Stimulated activated CD4-positive, alpha-beta T cell treated with anti-CD3 and anti-CD28 coated beads, Interleukin-12 subunit alpha, Interleukin-12 subunit beta, amount 100 ng/mL, for 24 hours (primary cell): ENCODE data around the gene METTL6.
"Not testable (repeated sequence)": the region's sequence is repeated elsewhere in the genome, so short reads cannot be mapped to it uniquely, and the experiment has no call there.

Experiments
- DNase-seq, 2 experiments: peaks; one replicate each; pipeline ENCODE4 v3.0.0-alpha.2; 2020; ENCODE audit warnings: low read depth in 2 of 2

METTL6 gene

GRCh38 chr3:15451216-15452113, 24.1 kb upstream of the METTL6 start:
- no peak for DNase-seq

GRCh38 chr3:15450438-15451215, 23.3 kb upstream of the METTL6 start:
- no peak for DNase-seq

GRCh38 chr3:15449489-15450224, 22.3 kb upstream of the METTL6 start:
- no peak for DNase-seq

GRCh38 chr3:15443826-15444524, 16.6 kb upstream of the METTL6 start:
- DNase-seq: no peak

- no peak for DNase-seq
Measured at GRCh38 chr3:15440891-15441290, 13.5 kb upstream of the METTL6 start.

GRCh38 chr3:15439476-15439875, 12.1 kb upstream of the METTL6 start:
- DNase-seq: no peak

GRCh38 chr3:15438983-15439382, 11.6 kb upstream of the METTL6 start:
- no peak for DNase-seq

- DNase-seq: no peak
Measured at GRCh38 chr3:15436246-15436645, 8.9 kb upstream of the METTL6 start.

GRCh38 chr3:15434756-15435155, 7.4 kb upstream of the METTL6 start:
- no peak for DNase-seq

- DNase-seq: no peak
Measured at GRCh38 chr3:15433531-15433930, 6.2 kb upstream of the METTL6 start.

- no peak for DNase-seq
Measured at GRCh38 chr3:15431256-15431837, 4.0 kb upstream of the METTL6 start.

- no peak for DNase-seq
Measured at GRCh38 chr3:15430624-15431023, 3.3 kb upstream of the METTL6 start.

- DNase-seq: no peak
Measured at GRCh38 chr3:15429080-15429479, 1.7 kb upstream of the METTL6 start.

GRCh38 chr3:15428539-15428938, 1.2 kb upstream of the METTL6 start:
- no peak for DNase-seq

- no peak for DNase-seq
Measured at GRCh38 chr3:15427981-15428380, 637 bp upstream of the METTL6 start.

GRCh38 chr3:15426579-15427118, 695 bp downstream of the METTL6 start:
- DNase-seq: no peak

GRCh38 chr3:15420871-15421270, 6.5 kb downstream of the METTL6 start:
- DNase-seq: no peak

- DNase-seq: not testable (repeated sequence)
Measured at GRCh38 chr3:15410966-15411365, 16.4 kb downstream of the METTL6 start.

GRCh38 chr3:15409774-15410173, 17.6 kb downstream of the METTL6 start:
- DNase-seq: no peak

- DNase-seq: no peak
Measured at GRCh38 chr3:15409239-15409638, 18.1 kb downstream of the METTL6 start.
